GM19238 (cell line): Measurements from ENCODE around the gene ABCF1.
"Not testable (repeated sequence)": the region's sequence is repeated elsewhere in the genome, so short reads cannot be mapped to it uniquely, and the experiment has no call there.

ENCODE experiments used
- DNase-seq: peaks from one replicate; pipeline ENCODE4 v3.0.0; 2011; ENCODE audit warnings: low spot score; ENCODE audit not compliant: insufficient read length

The ABCF1 gene

DNA sequence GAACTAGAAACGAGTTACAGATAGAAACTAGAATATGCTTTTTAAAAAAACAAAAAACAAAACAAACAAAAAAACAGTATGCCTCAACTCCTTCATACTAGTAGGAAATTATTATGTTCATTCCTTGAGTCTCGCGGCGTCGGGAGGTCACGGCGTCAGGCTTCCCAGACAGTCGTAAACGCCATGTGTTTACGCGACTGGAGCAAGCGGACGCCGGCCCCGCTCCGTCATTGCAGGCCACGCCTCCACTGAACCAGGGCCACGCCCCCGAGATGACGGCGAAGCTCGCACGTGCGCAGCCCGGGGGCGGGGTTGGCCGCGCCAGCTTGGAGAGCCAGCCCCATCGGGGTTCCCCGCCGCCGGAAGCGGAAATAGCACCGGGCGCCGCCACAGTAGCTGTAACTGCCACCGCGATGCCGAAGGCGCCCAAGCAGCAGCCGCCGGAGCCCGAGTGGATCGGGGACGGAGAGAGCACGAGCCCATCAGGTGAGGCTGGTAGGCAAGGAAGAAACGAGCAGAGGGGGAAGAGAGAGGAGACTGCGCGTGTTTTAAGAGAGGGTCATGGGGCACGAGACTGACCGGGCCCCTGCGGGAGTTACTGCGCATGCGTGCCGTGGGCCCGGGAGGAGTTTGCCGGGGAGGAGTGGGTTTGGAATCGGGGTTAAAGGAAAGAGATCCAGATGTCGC, at the start of gene ABCF1:
TSS of gene ABCF1 (plus strand) at position 368 of the 687 bp plus-strand sequence. CDS start at position 414, 46 bp downstream.
- DNase-seq = peak; percentile 98

DNA sequence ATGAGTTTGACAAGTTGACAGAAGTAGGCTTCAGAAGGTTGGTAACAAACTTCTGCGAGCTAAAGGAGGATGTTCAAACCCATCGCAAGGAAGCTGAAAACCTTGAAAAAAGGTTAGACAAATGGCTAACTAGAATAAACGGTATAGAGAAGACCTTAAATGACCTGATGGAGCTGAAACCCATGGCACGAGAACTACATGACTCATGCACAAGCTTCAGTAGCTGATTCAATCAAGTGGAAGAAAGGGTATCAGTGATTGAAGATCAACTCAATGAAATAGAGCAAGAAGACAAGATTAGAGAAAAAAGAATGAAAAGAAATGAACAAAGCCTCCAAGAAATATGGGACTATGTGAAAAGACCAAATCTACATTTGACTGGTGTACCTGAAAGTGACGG, 49.3 kb upstream of the ABCF1 start:
- DNase-seq = not testable (repeated sequence)

DNA sequence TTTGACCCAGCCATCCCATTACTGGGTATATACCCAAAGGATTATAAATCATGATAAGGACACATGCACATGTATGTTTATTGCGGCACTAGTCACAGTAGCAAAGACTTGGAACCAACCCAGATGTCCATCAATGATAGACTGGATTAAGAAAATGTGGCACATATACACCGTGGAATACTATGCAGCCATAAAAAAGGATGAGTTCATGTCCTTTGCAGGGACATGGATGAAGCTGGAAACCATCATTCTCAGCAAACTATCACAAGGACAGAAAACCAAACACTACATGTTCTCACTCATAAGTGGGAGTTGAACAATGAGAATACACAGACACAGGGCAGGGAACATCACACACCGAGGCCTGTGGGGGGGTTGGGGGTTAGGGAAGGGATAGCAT, 44.8 kb upstream of the ABCF1 start:
- not testable (repeated sequence) for DNase-seq

DNA sequence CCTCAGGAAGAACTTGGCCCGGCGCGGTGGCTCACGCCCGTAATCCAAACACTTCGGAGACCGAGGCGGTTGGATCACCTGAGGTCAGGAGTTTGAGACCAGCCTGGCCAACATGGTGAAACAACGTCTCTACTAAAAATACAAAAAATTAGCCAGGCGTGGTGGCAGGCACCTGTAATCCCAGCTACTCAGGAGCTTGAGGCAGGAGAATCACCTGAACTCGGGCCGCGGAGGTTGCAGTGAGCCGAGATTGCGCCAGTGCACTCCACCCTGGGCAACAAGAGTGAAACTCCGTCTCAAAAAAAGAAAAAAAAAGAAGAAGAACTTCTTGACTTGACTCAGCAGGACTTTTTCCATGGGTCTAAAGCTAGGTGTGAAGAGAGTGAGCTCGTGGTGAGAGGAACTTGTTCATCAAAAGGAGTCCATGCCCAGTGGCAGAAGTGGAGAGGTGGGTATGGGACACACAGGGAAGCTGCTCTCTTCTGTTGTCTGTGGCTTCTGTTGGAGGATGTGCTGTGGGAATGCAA, 41.8 kb upstream of the ABCF1 start:
- not testable (repeated sequence) for DNase-seq

DNA sequence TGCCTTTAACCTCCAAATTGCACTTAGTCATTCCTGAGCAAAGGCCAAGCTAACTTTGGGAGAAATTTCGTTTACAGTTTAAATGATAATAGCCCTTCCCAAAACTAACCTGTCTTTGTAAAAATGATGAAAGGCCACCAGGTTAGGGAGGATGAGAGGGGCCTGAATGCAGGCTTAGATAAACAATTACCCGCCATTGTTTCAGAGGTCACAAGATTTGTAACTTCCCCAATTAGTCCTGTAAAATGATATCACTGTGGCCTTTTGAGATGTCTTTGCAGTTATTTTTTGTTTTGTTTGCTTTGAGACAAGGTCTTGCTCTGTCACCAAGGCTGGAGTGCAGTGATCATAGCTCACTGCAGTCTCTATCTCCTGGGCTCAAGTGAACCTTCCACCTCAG, 41.2 kb upstream of the ABCF1 start:
- DNase-seq = no peak

DNA sequence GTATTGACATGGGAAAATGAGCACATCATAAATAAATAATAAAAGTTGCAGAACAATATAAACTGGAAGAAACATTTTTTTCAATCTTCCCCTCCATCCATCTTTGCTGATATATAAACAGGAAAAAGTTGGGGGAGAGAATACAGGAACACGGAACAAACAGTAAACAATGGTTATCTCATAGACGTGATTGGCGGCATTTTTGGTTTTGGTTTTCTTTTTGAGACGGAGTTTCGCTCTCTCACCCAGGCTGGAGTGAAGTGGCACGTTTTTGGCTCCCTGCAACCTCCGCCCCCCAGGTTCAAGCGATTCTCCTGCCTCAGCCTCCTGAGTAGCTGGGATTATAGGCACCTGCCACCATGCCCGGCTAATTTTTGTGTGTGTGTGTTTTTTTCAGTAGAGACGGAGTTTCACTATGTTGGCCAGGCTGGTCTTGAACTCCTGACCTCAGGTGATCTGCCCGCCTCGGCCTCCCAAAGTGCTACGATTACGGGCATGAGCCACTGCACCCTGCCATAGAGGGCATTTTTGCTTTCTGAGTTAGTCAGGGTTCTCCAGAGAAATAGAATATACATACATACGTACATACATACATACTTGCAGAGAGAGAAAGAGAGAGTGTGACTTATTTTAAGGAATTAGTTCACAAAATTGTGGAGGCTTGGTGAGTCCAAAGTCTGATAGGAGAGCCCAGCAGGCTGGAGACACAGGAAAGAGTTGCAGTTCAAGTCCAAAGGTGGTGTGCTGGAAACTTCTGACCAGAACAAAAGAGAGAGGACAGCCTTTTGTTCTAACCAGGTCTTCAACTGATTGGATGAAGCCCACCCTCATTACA, 37.6 kb upstream of the ABCF1 start:
- no peak for DNase-seq

DNA sequence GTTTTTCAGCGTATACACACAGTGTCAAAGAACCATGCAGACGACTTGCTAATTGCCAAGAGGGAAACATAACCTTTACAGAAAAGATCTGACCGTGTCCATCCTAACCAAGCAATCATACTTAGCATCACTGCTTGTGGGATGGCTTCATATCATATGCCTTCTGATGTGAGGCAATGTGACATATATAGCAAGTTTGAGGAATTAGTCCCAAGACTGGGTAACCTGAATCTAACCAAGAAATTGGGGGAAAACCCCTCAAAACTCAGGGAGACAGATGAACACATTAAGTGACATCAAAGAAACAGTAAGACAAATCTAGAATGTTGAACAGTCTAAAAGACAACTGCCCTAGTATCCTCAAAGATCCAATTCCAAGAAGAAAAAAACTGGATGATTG, 33.3 kb upstream of the ABCF1 start:
- DNase-seq = no peak

DNA sequence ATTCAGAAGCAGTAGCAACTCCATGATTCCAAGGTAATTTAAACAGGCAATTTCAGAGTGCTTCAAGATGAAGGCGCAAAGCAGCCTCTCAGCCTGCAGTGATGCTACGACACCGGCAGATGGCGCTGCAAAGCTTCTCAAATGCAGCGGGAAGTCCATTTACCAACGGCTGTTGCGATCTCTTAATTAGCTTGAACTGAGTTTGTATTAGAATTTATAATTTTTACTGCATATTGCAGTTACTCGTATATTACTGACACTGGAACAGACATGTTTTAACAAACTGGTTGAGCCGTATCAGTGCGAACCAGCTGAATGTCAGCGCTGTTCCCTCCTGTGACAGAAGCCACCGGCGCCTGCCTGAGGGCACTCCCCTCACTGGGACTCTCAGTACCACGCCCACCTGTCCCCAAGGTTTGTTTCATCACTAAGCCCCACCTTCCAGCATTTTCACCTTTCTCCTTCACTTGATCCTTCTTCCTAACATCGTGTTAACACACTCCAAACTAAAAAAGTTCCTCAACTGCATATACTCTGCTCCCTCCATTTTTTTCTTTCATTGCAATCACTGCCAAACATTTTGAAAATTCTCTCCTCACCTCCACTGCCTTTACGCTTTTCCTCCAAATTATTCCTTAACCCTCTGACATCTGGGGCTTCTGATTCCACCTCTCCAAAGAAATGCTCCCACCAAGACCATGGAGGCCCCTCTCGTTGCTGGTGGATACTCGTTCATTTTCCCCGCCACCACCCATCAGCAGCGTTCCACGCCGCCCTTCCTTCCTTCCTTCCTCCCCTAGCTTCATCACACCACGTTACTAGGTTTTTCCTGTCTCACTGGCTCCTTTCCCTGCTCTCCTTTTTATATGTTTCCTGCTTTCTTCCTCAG, 29.5 kb upstream of the ABCF1 start:
- peak; percentile 50 for DNase-seq

DNA sequence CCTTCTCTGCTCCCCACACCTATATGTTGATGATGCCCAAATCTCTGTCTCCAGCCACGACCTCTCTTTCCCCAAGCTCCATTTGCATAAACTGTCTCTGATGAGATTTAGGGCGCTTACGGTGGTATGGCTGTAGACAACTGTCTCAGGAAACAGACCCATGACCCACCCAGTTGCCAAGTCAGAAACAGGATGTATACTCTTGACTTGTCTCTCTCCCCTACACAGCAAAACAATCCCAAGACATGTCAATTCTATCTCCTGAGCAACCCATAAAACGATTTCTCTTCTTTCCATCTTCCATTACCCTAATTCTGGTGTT, 28.9 kb upstream of the ABCF1 start:
- DNase-seq = no peak

DNA sequence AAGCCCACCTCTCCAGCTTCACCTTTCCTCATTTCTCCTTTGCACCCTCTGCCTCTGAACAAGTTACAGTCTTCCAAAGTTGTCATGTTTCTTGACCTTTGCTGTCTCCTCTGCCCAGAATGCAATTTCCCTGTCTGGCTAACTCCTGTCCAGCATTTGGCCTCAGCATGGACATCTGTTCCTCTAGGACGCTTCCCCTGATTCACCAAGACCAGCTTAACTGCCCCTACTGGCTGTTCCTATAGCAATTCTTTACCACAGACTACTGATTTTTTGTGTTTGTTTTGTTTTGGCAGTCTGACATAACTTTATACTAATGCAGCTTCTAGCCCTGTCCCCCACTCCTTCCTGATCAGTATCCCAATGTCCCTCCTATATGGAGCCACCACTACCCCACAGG, 28.3 kb upstream of the ABCF1 start:
- no peak for DNase-seq

DNA sequence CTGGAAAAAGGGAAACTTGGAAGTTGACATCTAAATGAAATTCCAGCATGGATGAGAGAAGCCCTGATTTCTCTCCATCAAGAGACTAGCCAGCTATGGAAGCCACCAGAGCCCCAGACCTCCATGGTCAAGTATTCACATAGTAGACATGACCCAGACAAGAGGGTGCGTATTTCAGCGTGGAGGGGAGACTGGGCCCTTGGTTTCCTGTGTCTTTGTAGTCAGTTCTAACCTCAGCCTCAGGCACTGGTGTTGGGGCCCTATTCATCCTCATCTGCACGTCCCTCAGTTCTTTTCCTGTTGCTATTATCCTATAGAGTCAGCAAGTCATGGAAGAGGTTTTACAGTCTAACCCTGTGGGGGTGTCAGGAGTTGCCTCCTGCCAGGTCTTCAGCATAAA, 27.4 kb upstream of the ABCF1 start:
- no peak for DNase-seq

DNA sequence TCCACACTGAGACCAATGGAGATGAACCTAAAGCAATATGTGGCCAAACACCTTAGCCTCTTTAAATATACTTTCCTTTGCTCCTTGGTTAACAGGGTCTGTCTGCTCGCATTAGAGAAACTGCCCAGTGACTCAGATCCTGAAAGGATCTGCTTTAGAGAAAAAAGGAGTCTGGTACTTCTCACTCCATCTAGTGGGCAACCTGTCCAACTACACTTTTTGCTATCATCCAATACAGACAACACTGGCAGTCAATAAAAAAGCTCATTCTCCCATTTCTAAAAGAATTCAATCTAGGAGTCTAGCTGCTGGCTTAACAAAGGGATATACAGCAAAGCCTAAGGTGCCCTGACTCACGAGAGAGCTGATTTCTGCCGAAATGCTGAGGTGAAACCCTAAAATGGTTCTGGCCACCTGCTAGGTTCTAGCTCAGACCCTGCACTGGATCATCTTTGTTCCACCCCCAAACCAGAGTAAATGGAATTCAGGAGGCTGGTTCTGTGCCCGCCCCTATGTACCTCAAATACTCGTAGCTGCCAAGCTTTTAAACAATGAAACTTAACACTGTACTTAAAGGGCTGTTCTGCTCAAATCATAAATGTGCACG, 26.5 kb upstream of the ABCF1 start:
- no peak for DNase-seq

DNA sequence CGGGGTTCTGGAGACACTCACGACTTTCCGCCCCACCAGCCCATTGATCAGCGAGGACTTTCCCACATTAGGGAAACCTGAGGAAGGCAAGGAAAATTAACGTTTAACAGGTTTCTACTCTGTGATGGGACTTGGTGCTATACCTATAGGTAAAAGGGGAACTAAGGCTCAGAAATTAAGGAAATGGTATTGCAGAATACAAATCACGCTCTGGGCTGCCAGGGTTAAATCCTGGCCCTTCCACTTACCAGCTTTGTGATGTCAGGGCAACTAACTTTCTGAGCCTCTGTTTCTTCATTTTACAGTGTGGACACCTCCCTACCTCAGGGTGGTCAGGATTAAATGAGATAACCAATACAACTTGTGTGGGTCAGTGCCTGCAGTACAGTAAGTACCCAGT, 23.8 kb upstream of the ABCF1 start:
- DNase-seq = no peak

DNA sequence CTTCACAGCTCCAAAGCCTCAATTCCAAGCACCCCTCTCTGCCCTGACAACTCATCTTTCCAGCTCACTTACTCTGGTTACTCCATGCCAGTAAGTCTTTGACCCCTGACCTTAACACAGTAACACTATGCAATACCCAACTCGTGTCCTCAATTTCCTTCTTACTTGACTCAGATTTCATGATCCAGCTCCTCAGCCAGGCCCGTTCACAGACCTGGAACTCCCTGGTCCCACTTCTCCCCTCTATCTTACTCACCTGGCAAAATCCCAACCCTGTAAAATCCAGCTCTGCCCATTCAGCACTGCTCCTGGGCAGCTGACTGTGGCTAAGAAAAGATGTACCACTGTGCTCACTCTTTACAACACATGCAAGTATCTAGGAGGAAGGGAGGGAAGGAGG, 22.9 kb upstream of the ABCF1 start:
- DNase-seq = no peak

DNA sequence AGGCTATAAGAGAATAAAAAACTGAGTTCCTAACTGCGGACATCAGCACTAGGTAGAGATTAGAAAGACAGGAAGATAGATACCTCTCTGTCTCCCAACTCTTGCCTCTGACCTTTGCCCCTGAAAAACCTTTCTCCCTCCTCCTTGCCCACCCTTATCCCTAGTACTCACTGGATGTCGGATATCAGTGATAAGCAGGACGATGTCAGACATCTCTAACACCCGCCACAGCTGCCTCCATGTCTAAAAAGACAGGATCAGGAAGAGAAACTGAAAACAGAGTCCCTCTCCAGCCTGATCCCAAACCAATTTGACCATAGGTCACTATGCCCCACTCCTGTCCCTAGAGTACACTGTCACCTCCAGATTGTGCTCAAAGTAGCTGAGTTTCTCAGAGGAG, 16.8 kb upstream of the ABCF1 start:
- no peak for DNase-seq

DNA sequence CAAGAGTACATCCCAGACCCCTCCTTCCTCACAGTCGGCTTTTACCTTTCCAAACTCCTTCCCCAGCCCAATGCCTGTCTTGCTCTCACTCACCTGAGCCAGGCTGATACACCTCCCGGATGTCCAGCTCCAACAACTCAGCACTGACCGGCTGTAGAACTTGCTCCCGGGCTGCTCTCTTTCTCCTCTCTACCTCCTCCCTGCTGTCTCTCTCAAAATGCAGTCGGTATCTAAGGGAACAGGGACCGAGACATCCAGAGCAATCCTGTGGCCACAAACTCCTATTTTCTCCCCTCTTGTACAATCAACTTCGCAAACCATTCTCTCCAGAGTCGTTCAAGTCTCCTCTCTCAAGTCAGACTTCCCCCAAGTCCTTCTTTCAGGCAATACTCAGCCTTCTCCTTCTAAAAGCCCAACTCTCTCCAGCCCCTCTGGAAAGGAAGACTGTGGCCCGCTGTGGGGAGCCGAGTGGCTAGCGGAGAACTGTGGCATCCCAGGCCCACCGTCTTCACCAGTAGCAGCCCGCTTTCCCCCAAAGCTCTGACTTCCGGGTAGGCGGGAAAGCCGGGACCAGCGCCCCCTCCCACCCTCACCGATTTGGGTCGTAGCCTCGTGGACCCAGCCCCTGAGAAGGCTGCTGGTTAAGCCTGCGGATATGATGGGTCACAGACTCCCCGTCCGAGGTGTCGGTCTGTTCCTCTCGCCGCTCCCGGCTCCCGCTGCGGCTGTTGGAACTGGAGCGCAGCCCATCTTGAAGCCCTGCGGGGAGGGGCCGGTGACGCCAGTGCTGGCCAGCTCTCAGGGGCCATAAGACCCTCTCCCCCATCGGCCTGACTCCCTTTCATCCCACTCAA, 16.1 kb upstream of the ABCF1 start:
- no peak for DNase-seq

DNA sequence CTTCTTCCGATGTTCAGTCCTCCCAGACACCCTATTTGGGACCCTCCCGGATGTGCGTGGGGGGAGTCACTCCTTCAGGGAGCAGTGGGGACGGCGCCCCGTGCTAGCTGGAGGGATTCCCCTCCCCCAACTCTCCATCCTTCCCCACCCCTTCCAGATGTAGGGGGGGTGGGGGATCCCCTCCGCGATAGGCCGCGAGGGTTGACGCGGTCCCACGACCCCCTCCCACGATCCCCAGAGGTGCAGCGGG, 15.5 kb upstream of the ABCF1 start:
- no peak for DNase-seq

DNA sequence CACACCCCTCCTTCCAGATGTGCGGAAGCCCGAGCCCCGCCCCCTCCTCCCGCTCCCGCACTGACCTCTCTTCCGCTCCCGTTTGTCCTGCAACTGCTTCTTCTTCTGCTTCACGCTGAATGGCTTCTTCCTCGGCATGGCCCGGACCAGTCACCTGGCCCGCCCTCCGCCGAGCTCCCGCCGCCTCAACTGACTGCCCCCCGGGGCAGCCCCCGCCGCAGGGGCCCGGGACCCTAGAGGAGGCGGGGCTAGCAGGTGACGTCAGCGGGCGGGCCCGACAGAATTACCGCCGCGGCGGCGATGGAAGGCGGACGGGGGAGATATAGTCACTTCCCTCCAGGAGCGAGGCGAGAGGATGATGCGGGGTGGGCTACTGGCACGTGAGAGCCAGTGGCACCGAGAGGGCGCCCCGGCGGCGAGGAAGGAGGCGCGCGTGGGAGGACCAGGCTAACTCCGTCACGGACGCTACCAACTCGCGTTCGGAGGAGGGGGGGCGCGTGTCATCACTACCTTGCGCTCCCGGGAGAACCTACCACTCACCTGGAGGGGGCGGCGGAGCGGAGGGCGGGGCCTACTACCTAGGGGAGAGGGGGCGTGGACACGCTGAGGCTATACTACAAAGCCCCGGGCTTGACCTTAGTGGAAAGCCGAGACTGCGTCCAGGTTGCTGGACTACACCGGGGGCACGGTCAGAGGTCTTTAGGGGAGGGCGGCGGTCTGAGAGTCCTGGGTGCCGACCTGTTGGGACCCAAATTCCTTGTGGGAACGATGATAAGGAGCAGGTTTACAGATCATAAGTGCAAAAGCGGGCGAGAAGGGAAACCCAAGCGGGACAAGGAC, 15.0 kb upstream of the ABCF1 start, which contains the start of gene GNL1:
TSS of gene GNL1 (minus strand) at position 424 of the 840 bp plus-strand sequence. CDS start at position 138, 286 bp downstream.
- peak; percentile 83 for DNase-seq

DNA sequence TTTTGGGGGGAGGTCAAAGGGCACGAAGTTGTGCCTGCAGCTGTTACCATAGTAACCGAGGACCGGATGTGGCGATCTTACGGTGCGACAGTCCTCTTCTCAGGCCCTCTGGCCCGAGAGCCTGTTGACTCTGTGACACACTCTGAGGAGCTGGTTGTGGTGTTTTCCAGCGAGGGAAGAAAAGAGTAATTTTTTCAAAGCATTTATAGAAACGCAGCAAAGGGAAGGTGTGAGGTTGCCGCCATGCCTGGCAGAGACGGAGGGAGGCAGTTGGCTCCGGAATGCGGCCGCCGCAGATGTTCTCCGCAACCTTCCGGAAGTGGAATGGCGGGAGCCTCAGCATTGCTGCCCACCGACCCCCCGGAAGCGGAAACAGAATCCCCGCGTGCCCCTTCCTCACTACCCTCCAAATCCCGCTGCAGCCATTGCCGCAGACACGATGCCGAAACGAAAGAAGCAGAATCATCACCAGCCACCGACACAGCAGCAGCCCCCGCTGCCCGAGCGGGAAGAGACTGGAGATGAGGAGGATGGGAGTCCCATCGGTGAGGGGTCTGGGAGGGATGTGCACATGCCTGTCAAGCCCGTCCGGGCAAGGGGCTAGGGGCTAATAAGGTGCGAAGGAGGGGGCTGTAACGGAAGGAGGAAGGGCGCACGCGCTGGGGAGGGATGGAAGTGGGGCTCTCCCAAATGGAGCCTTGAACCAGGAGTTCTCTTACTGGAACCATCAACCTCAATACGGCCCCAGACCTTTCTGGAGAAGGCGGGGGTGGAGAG, 14.1 kb upstream of the ABCF1 start, which contains the start of gene PRR3:
TSS of gene PRR3 (plus strand) at position 390 of the 777 bp plus-strand sequence. CDS start at position 440, 50 bp downstream.
- peak; percentile 76 for DNase-seq
